PFSK-1 (cell line): ENCODE results near the gene PALLD.

Experiments
- FOXP2 ChIP-seq: optimal IDR thresholded peaks from 2 replicates; pipeline ENCODE3; 2011; ENCODE audit warnings: borderline replicate concordance, control low read depth, inconsistent platforms; ENCODE audit not compliant: insufficient read depth; ENCODE audit errors: extremely low read length, extremely low read depth
- POLR2AphosphoS5 ChIP-seq: IDR thresholded peaks from 2 replicates; pipeline ENCODE4 v1.6.1; 2012; ENCODE audit warnings: low read depth, mild to moderate bottlenecking, control low read depth, low read length, moderate library complexity
- REST ChIP-seq, 2 experiments: IDR thresholded peaks; 2 replicates each; pipeline versions ENCODE4 v1.6.1 to v1.8.0; 2011 to 2012; ENCODE audit warnings: low read depth in 2 of 2, low read length in 2 of 2, control low read depth in 1 of 2, inconsistent platforms in 1 of 2, mild to moderate bottlenecking in 1 of 2, moderate library complexity in 1 of 2; ENCODE audit not compliant: insufficient read depth in 1 of 2
- SIN3A ChIP-seq: IDR thresholded peaks from 2 replicates; pipeline ENCODE4 v1.6.1; 2012; ENCODE audit warnings: mild to moderate bottlenecking, low read length, moderate library complexity, borderline replicate concordance; ENCODE audit not compliant: insufficient read depth
- TAF1 ChIP-seq: IDR thresholded peaks from 2 replicates; pipeline ENCODE4 v1.6.1; 2012; ENCODE audit warnings: low read length, control low read depth, borderline replicate concordance; ENCODE audit not compliant: insufficient read depth

The PALLD gene

GRCh38 chr4:168771251-168771650 lies 274.4 kb downstream of the PALLD start:
- no peak for TF ChIP-seq SIN3A

- no peak for TF ChIP-seq FOXP2
- no peak for TF ChIP-seq POLR2AphosphoS5
- TF ChIP-seq SIN3A, result no peak
- no peak for TF ChIP-seq TAF1
- TF ChIP-seq REST (IDR thresholded peaks at IDR 0.05; ENCODE audit: insufficient read depth in 1 of 2, low read depth in 2 of 2, low read length in 2 of 2), result no peak
Measured at GRCh38 chr4:168773388-168774195, 276.7 kb downstream of the PALLD start.

- TF ChIP-seq POLR2AphosphoS5 (no peak), REST (IDR thresholded peaks at IDR 0.05; ENCODE audit: insufficient read depth in 1 of 2, low read depth in 2 of 2, low read length in 2 of 2) (no peak), FOXP2 (no peak), SIN3A (no peak), TAF1 (no peak)
Measured at GRCh38 chr4:168776382-168776781, 279.5 kb downstream of the PALLD start.

GRCh38 chr4:168777277-168777965 lies 280.6 kb downstream of the PALLD start:
- TF ChIP-seq SIN3A (no peak), REST (IDR thresholded peaks at IDR 0.05; ENCODE audit: insufficient read depth in 1 of 2, low read depth in 2 of 2, low read length in 2 of 2) (no peak), FOXP2 (no peak), TAF1 (no peak), POLR2AphosphoS5 (no peak)

GRCh38 chr4:168781341-168781740 lies 284.5 kb downstream of the PALLD start:
- no peak for TF ChIP-seq TAF1
- TF ChIP-seq FOXP2, result no peak
- no peak for TF ChIP-seq POLR2AphosphoS5
- TF ChIP-seq SIN3A, result no peak
- no peak for TF ChIP-seq REST (IDR thresholded peaks at IDR 0.05; ENCODE audit: insufficient read depth in 1 of 2, low read depth in 2 of 2, low read length in 2 of 2)
